ENCODE data around the gene HPCAL1. TPM values are rescaled to one million over a fixed set of nuclear protein-coding genes. Genes with fewer than 3 reads are reported as not detected.

Gene HPCAL1
- total and polyA plus RNA-seq, 2 of the 8 experiments (the other 6 are each of a cell fraction or from before 2014, with no cell fraction given), result 5.8 to 8.6 TPM

DNA sequence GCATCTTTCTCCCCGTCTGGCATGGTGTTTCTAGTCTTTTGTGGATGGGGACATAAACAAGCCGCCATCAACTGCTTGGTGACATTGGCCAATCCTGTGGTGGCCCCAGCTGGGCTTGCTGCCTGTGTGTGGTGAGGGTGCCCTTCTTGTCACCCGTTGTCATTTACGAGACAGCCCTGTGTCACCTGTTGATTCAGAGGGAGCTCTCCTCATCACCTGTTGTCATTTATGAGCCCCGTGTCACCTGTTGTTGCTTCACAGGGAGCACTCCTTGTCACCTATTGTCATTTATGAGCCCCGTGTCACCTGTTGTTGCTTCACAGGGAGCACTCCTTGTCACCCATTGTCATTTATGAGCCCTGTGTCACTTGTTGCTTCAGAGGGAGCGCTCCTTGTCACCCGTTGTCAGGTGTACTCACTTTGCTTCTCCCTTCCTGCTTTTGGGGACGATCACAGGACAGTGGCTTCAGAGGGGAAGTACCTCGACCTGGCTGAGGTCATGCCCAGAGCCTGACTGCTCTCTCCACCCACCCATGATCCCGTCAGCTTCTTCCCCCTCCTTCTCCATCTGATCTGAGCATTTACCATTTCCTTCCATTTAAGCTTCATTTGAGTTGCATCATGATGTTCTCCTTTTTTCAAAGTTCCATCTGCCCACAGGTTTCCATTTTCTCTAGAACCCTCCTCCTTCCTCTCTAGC lies 29.1 kb downstream of the HPCAL1 start:
- Histone ChIP-seq H3K56ac (replicated peaks; ENCODE audit: insufficient read length, low read depth, low read length) (no peak overlapping the region), H2BK15ac (ENCODE audit: low read length) (peak overlapping the region; percentile 21; the same call in 1 of the 2 replicates), H3K79me1 (ENCODE audit: low read depth, low read length) (no peaks in the 10 kb centered on the region; the same call in 1 of the 2 replicates), H3K9me3 (ENCODE audit: insufficient read depth in 2 of 2, low read depth in 1 of 2, low read length in 1 of 2) (no peaks in the 10 kb centered on the region), H3K36me3 (ENCODE audit: control insufficient read depth in 2 of 4, insufficient read depth in 4 of 4, low read length in 3 of 4) (no peaks in the 10 kb centered on the region), H3K27ac (ENCODE audit: low read depth, low read length) (no peak overlapping the region), H3K23ac (ENCODE audit: insufficient read length) (no peak overlapping the region), H4K5ac (ENCODE audit: insufficient read length, low read depth, low read length) (no peak overlapping the region), H3K9ac (replicated peaks in 1 of 4; ENCODE audit: extremely low read depth in 1 of 4, low read depth in 3 of 4, low read length in 3 of 4) (no peak overlapping the region), H3K4me2 (ENCODE audit: insufficient read depth in 1 of 2, low read depth in 2 of 2, low read length in 2 of 2) (0 out of 4 replicates have a peak overlapping the region, but pooled peaks have one; percentile 16 to 45), H3K4ac (replicated peaks; ENCODE audit: insufficient read length, low read depth, low read length) (no peak overlapping the region), H2BK12ac (ENCODE audit: low read depth, low read length) (0 out of 2 replicates have a peak overlapping the region, but pooled peaks have one; percentile 13), H4K8ac (ENCODE audit: extremely low read depth, insufficient read depth, low read length) (no peak overlapping the region), H3K23me2 (ENCODE audit: low read depth, low read length) (no peaks in the 10 kb centered on the region), H2BK20ac (ENCODE audit: low read length) (peak overlapping the region; percentile 24), H3K14ac (ENCODE audit: insufficient read length) (no peak overlapping the region), H4K20me1 (replicated peaks in 1 of 2; ENCODE audit: control insufficient read depth in 1 of 2, insufficient read depth in 2 of 2, low read length in 2 of 2) (no peaks in the 10 kb centered on the region), H2BK5ac (ENCODE audit: low read depth, low read length) (no peak overlapping the region), H3K27me3 (replicated peaks in 1 of 4; ENCODE audit: control insufficient read depth in 3 of 4, extremely low read depth in 1 of 4, insufficient read depth in 3 of 4, low read length in 3 of 4) (0 out of 7 replicates have a peak, but pooled peaks cover 0 to 1% (median 0%) of the 10 kb centered on the region in 4 experiments), H3K4me3 (ENCODE audit: extremely low read depth in 1 of 4, insufficient read depth in 2 of 4, low read depth in 3 of 4, low read length in 4 of 4) (no peak overlapping the region), H4K91ac (replicated peaks; ENCODE audit: insufficient read length, low read length) (no peak overlapping the region), H3K4me1 (replicated peaks in 1 of 4; ENCODE audit: control insufficient read depth in 3 of 4, insufficient read depth in 4 of 4, low read length in 3 of 4) (peaks cover 3 to 39% (median 18%) of the 10 kb centered on the region in 4 experiments), H3K18ac (ENCODE audit: extremely low read depth, low read length) (0 out of 2 replicates have a peak overlapping the region, but pooled peaks have one; percentile 3), H3K79me2 (ENCODE audit: control insufficient read depth in 1 of 2, insufficient read depth in 2 of 2, low read length in 2 of 2) (no peaks in the 10 kb centered on the region), H2BK120ac (replicated peaks; ENCODE audit: low read depth, low read length) (no peak overlapping the region), H2AK5ac (ENCODE audit: low read depth, low read length) (no peak overlapping the region; the same call in 1 of the 2 replicates), H2AFZ (ENCODE audit: low read length) (no peak overlapping the region)
- DNase-seq (ENCODE audit: low read depth in 1 of 2, low spot score in 2 of 2) (no peak), FAIRE-seq (no peak)
- no peak for TF ChIP-seq ZNF274 (IDR thresholded peaks at IDR 0.05; ENCODE audit: borderline replicate concordance, extremely low read depth, low read length)
- no peak for TF ChIP-seq ATF2 (IDR thresholded peaks at IDR 0.05; ENCODE audit: low read length)
- no peak for TF ChIP-seq BCL11A (IDR thresholded peaks at IDR 0.05; ENCODE audit: low read depth in 2 of 2, low read length in 2 of 2)
- TF ChIP-seq TAF1 (IDR thresholded peaks at IDR 0.05; ENCODE audit: low read depth, low read length), result no peak
- TF ChIP-seq EGR1 (IDR thresholded peaks at IDR 0.05; ENCODE audit: borderline replicate concordance, low read depth, low read length), result no peak
- no peak for TF ChIP-seq KDM4A (IDR thresholded peaks at IDR 0.05; ENCODE audit: low read depth, low read length, severe bottlenecking)
- TF ChIP-seq GABPA (IDR thresholded peaks at IDR 0.05; ENCODE audit: borderline replicate concordance, insufficient read depth, low read length), result no peak
- TF ChIP-seq SUZ12 (IDR thresholded peaks at IDR 0.05; ENCODE audit: low read length), result no peak
- no peak for TF ChIP-seq RXRA (IDR thresholded peaks at IDR 0.05; ENCODE audit: insufficient read depth, low read depth, low read length)
- ChIA-PET POLR2A (ENCODE audit: partially characterized antibody) (interaction anchor here (1.0 to 1.2 kb wide), 4 partner anchors 10 to 76 kb away, joined by 3 to 5 read pairs (median 4); no protein-coding TSS in a partner anchor), CTCF (ENCODE audit: partially characterized antibody) (interaction anchor here (0.6 to 2.1 kb wide), 8 partner anchors 11 to 175 kb away, joined by 3 to 12 read pairs (median 4); no protein-coding TSS in a partner anchor)
- 89% methylated on average over 11 of the region's 11 CpGs; no CpG with 5 or more reads in 1 of the 2 experiments for WGBS, 2 experiments (ENCODE audit: extremely low coverage in 1 of 2, insufficient coverage in 1 of 2, insufficient read length in 1 of 2, insufficient replicate concordance in 2 of 2, low coverage in 1 of 2, low lambda C conversion rate in 2 of 2, missing lambda C conversion rate in 1 of 2)
